GM12801 (cell line): ENCODE data around the gene ITPA.

Experiments
- TF ChIP-seq, protein P1 (sequence below): IDR thresholded peaks from one replicate; pipeline ENCODE4 v1.5.1; 2011; ENCODE audit warnings: control low read depth; ENCODE audit not compliant: insufficient read length; ENCODE audit errors: extremely low read depth

Gene ITPA

DNA sequence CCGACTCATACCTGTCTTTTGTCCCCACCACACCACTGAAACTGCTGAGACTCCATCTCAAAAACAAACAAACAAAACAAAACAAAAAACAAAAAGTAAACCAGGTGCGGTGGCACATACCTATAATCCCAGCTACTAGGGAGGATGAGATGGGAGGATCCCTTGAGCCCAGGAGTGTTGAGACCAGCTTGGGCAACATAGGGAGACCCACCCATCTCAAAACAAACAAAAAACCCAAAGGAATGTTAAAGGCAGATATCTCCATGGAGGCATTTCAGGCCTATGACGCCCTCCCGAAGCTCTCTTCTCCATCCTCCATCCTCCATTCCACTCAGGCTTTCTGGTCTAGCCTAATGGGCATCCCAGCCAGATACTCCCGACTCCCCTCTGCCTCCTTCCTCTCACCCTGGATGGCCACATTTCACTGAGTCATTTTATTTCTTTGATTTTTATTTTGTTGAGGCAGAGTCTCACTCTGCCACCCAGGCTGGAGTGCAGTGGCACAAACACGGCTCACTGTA lies 32.9 kb downstream of the ITPA start:
- TF ChIP-seq, protein P1, sequence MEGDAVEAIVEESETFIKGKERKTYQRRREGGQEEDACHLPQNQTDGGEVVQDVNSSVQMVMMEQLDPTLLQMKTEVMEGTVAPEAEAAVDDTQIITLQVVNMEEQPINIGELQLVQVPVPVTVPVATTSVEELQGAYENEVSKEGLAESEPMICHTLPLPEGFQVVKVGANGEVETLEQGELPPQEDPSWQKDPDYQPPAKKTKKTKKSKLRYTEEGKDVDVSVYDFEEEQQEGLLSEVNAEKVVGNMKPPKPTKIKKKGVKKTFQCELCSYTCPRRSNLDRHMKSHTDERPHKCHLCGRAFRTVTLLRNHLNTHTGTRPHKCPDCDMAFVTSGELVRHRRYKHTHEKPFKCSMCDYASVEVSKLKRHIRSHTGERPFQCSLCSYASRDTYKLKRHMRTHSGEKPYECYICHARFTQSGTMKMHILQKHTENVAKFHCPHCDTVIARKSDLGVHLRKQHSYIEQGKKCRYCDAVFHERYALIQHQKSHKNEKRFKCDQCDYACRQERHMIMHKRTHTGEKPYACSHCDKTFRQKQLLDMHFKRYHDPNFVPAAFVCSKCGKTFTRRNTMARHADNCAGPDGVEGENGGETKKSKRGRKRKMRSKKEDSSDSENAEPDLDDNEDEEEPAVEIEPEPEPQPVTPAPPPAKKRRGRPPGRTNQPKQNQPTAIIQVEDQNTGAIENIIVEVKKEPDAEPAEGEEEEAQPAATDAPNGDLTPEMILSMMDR = no peak

- TF ChIP-seq, protein P1 = no peak
Measured at GRCh38 chr20:3243718-3244358, 34.5 kb downstream of the ITPA start.

- TF ChIP-seq, protein P1 = no peak
Measured at GRCh38 chr20:3244613-3245012, 35.3 kb downstream of the ITPA start.

DNA sequence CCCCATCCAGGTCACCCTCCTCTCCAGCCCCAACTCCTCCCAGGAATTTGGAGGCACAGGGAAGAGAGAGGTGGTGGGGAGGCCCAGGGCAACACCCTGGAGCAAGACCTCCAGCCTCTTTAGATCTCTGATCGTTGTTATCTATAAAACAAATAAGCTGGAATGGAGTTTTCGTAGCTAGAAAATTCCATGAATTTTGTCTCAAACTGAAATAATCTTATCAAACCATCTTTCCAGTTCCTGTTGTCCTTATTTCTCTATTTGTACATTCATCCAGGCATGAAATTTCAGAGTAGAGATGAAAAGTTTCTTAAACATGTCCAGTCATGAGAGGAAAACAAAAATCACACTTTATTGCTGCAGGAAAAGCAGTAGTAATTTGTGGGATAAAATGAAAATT lies 35.9 kb downstream of the ITPA start:
- TF ChIP-seq, protein P1 = no peak

DNA sequence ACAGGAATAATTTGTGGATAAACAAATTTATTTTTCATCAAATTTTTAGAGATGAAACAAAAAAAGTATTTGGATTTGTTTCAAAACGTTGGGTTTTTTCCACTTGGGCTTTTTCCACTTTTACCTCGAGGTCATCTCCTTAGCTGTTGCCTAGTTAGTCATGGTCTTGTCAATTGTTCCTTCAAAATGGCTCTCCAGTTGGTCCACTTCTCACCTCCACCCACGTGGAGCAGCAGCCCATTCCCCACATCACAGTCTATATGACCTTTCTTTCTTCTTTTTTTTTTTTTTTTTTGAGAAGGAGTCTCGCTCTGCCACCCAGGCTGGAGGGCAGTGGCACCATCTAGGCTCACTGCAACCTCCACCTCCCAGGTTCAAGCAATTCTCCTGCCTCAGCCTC lies 36.4 kb downstream of the ITPA start:
- TF ChIP-seq, protein P1 = no peak

DNA sequence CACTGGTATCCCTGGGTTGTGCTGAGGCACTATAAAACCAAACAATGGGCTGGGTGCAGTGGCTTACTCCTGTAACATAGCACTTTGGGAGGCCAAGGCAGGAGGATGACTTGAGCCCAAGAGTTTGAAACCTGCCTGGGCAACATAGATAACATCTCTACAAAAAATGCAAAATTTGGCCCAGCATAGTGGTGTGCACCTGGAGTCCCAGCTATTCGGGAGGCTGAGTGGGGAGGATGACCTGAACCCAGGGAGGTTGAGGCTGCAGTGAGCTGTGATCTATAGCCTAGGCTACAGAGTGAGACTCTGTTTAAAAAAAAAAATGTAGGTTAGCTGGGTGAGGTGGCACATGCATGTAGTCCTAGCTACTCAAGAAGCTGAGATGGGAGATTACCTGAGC lies 37.4 kb downstream of the ITPA start:
- TF ChIP-seq, protein P1 = no peak

GRCh38 chr20:3247638-3248037 lies 38.3 kb downstream of the ITPA start:
- TF ChIP-seq, protein P1 = no peak
